Fibroblast of lung (primary cell): ENCODE data around the gene ANXA4. TPM values are rescaled to one million over a fixed set of nuclear protein-coding genes. Genes with fewer than 3 reads are reported as not detected.

Experiments
- DNase-seq, 2 donors: peaks; one replicate each; pipeline versions ENCODE4 v3.0.0 to v3.0.0-alpha.2; 2010; ENCODE audit warnings: low read depth in 2 of 2
- H2AFZ ChIP-seq: 2 replicates; pipeline ENCODE4 v1.5.1; 2012; ENCODE audit warnings: low read length, control low read depth, inconsistent platforms
- H3K27ac ChIP-seq: 2 replicates; pipeline ENCODE4 v1.5.1; 2011; ENCODE audit warnings: low read length, control low read depth; ENCODE audit not compliant: insufficient read depth
- H3K27me3 ChIP-seq: 2 replicates; pipeline ENCODE4 v1.5.1; 2011; ENCODE audit warnings: mild to moderate bottlenecking, low read length; ENCODE audit not compliant: control insufficient read depth, insufficient read depth
- H3K36me3 ChIP-seq: 2 replicates; pipeline ENCODE4 v1.5.1; 2011; ENCODE audit warnings: low read length; ENCODE audit not compliant: control insufficient read depth, insufficient read depth
- H3K4me1 ChIP-seq: 2 replicates; pipeline ENCODE4 v1.5.1; 2011; ENCODE audit warnings: low read length; ENCODE audit not compliant: control insufficient read depth, insufficient read depth; ENCODE audit errors: extremely low read depth
- H3K4me2 ChIP-seq: 2 replicates; pipeline ENCODE4 v1.5.1; 2011; ENCODE audit warnings: low read length, control low read depth; ENCODE audit not compliant: insufficient read depth; ENCODE audit errors: extremely low read depth
- H3K4me3 ChIP-seq, 4 experiments: fragments of 200-600 bp in 1 of 4; sonication (generic) in 1 of 4; replicated peaks in 1 of 4; 2 replicates each; pipeline ENCODE4 v1.5.1; 2011 to 2016; ENCODE audit warnings: low read length in 4 of 4, low read depth in 3 of 4, mild to moderate bottlenecking in 3 of 4, control low read depth in 2 of 4, inconsistent platforms in 1 of 4, mixed read lengths in 1 of 4; ENCODE audit not compliant: insufficient read depth in 1 of 4; ENCODE audit errors: control extremely low read depth in 1 of 4
- H3K79me2 ChIP-seq: 2 replicates; pipeline ENCODE4 v1.5.1; 2012; ENCODE audit warnings: mild to moderate bottlenecking, low read length, inconsistent platforms; ENCODE audit not compliant: control insufficient read depth, insufficient read depth
- H3K9ac ChIP-seq: 2 replicates; pipeline ENCODE4 v1.5.1; 2011; ENCODE audit warnings: mild to moderate bottlenecking, low read length, control low read depth; ENCODE audit not compliant: insufficient read depth
- H3K9me3 ChIP-seq: 2 replicates; pipeline ENCODE4 v1.5.1; 2012; ENCODE audit warnings: low read depth, low read length; ENCODE audit not compliant: control insufficient read depth, insufficient read depth
- H4K20me1 ChIP-seq: 2 replicates; pipeline ENCODE4 v1.5.1; 2011; ENCODE audit warnings: low read length; ENCODE audit not compliant: control insufficient read depth, insufficient read depth; ENCODE audit errors: extremely low read depth
- CTCF ChIP-seq, 2 donors: IDR thresholded peaks in 1 of 2; conservative IDR thresholded peaks in 1 of 2; 1 replicate in 1 of 2; 2 replicates in 1 of 2; pipeline ENCODE4 v1.5.1; 2011 to 2012; ENCODE audit warnings: low read length in 2 of 2, control low read depth in 1 of 2, inconsistent platforms in 1 of 2, low read depth in 1 of 2, mild to moderate bottlenecking in 1 of 2
- EZH2 ChIP-seq: IDR thresholded peaks from 2 replicates; pipeline ENCODE4 v1.5.1; 2012; ENCODE audit warnings: low read length, control low read depth, mild to moderate bottlenecking; ENCODE audit errors: missing control alignments
- polyA plus RNA-seq, 2 donors: library from polyadenylated mRNA; depleted of rRNA in 1 of 2; stranded (reverse) in 1 of 2; unstranded in 1 of 2; fragments of >200 nt; gene quantifications; 2 replicates each; pipeline ENCODE4 v1.2.1, GENCODE V29; 2011 to 2012; ENCODE audit warnings: missing spikeins in 1 of 2
- total RNA-seq: library from RNA; depleted of rRNA; stranded (reverse); fragments of >200 nt; gene quantifications from 2 replicates; pipeline ENCODE4 v1.2.1, GENCODE V29; 2014

Gene ANXA4
- total and polyA plus RNA-seq, 2 donors (not counting 1 experiment from before 2014, with no cell fraction given): 98.4 to 114 TPM

GRCh38 chr2:69789175-69789721 lies 47.3 kb downstream of the ANXA4 start:
- no peak overlapping the region for H3K9ac ChIP-seq
- no peak overlapping the region for H3K4me3 ChIP-seq
- H3K4me1 ChIP-seq: peaks cover 6% of the 10 kb centered on the region
- peak; percentile 58 to 98 for DNase-seq
- H3K27ac ChIP-seq: peak overlapping the region; percentile 75
- H3K79me2 ChIP-seq: no peaks in the 10 kb centered on the region
- no peaks in the 10 kb centered on the region for H4K20me1 ChIP-seq
- H3K4me2 ChIP-seq: peak overlapping the region; percentile 36
- no peaks in the 10 kb centered on the region for H3K36me3 ChIP-seq
- no peak overlapping the region for H2AFZ ChIP-seq
- TF ChIP-seq CTCF (conservative IDR thresholded peaks at IDR 0.05 in 1 of 2, IDR thresholded peaks at IDR 0.05 in 1 of 2; ENCODE audit: low read depth in 1 of 2, low read length in 2 of 2) (no peak), EZH2 (no peak)
- H3K9me3 ChIP-seq: no peaks in the 10 kb centered on the region
- no peaks in the 10 kb centered on the region for H3K27me3 ChIP-seq

- Histone ChIP-seq H3K4me2 (peak overlapping the region; percentile 30), H3K4me3 (peak overlapping the region in 1 of 4 experiments; percentile 19), H2AFZ (no peak overlapping the region), H3K36me3 (no peaks in the 10 kb centered on the region), H4K20me1 (no peaks in the 10 kb centered on the region), H3K27me3 (no peaks in the 10 kb centered on the region), H3K79me2 (no peaks in the 10 kb centered on the region), H3K4me1 (peaks cover 6% of the 10 kb centered on the region), H3K9me3 (no peaks in the 10 kb centered on the region), H3K9ac (no peak overlapping the region), H3K27ac (peak overlapping the region; percentile 75)
- DNase-seq: peak in 1 of 2 donors; percentile 66
- no peak for TF ChIP-seq EZH2
- TF ChIP-seq CTCF (conservative IDR thresholded peaks at IDR 0.05 in 1 of 2, IDR thresholded peaks at IDR 0.05 in 1 of 2; ENCODE audit: low read depth in 1 of 2, low read length in 2 of 2): no peak
Measured at GRCh38 chr2:69789772-69790600, 48.1 kb downstream of the ANXA4 start.

GRCh38 chr2:69790601-69790959 lies 48.6 kb downstream of the ANXA4 start:
- Histone ChIP-seq H3K9me3 (no peaks in the 10 kb centered on the region), H3K36me3 (no peaks in the 10 kb centered on the region), H4K20me1 (no peaks in the 10 kb centered on the region), H3K79me2 (no peaks in the 10 kb centered on the region), H3K9ac (no peak overlapping the region), H3K4me1 (peaks cover 6% of the 10 kb centered on the region), H3K4me2 (peak overlapping the region; percentile 30), H3K27me3 (no peaks in the 10 kb centered on the region), H3K4me3 (peak overlapping the region in 1 of 4 experiments; percentile 19), H2AFZ (no peak overlapping the region), H3K27ac (peak overlapping the region; percentile 75)
- no peak for TF ChIP-seq CTCF (conservative IDR thresholded peaks at IDR 0.05 in 1 of 2, IDR thresholded peaks at IDR 0.05 in 1 of 2; ENCODE audit: low read depth in 1 of 2, low read length in 2 of 2)
- no peak for TF ChIP-seq EZH2
- no peak for DNase-seq
